DND-41 (cell line): ENCODE measurements around the gene ZNF653.

ENCODE experiments used
- EZH2 ChIP-seq: IDR thresholded peaks from 3 replicates; pipeline ENCODE4 v1.6.1; 2012; ENCODE audit warnings: borderline replicate concordance, low read depth, mild to moderate bottlenecking, moderate library complexity, low read length, inconsistent platforms; ENCODE audit not compliant: severe bottlenecking
- TF ChIP-seq, protein P1 (sequence below): IDR thresholded peaks from 2 replicates; pipeline ENCODE4 v1.5.1; 2012; ENCODE audit warnings: borderline replicate concordance, low read length, moderate library complexity, mild to moderate bottlenecking; ENCODE audit not compliant: poor library complexity, severe bottlenecking; ENCODE audit errors: extremely low read depth

DNA sequence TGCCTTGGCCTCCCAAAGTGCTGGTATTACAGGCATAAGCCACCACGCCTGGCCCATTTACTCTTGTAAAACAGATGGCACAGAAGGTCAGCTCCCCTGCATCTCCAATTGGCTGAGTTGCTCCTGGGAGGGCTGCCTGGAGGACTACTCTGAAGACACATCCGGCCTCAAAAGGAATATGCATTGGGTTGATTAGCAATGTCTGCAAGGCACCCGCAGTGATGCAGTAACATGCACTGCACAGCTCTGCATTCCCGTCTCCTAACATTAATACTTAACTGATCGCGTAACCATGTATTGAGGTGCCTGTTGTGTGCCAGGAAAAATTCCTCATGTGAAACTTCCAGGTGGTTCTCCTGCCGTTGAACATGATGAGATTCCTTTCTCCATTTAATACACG lies 29.8 kb downstream of the ZNF653 start:
- no peak for TF ChIP-seq EZH2
- TF ChIP-seq, protein P1, sequence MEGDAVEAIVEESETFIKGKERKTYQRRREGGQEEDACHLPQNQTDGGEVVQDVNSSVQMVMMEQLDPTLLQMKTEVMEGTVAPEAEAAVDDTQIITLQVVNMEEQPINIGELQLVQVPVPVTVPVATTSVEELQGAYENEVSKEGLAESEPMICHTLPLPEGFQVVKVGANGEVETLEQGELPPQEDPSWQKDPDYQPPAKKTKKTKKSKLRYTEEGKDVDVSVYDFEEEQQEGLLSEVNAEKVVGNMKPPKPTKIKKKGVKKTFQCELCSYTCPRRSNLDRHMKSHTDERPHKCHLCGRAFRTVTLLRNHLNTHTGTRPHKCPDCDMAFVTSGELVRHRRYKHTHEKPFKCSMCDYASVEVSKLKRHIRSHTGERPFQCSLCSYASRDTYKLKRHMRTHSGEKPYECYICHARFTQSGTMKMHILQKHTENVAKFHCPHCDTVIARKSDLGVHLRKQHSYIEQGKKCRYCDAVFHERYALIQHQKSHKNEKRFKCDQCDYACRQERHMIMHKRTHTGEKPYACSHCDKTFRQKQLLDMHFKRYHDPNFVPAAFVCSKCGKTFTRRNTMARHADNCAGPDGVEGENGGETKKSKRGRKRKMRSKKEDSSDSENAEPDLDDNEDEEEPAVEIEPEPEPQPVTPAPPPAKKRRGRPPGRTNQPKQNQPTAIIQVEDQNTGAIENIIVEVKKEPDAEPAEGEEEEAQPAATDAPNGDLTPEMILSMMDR = no peak
